H1 (cell line): Measurements from ENCODE around the gene RGS3.

Source experiments
- CEBPB ChIP-seq: IDR thresholded peaks from 2 replicates; pipeline ENCODE4 v1.6.1; 2012; ENCODE audit warnings: low read depth, low read length
- CTCF ChIP-seq, 3 experiments: IDR thresholded peaks; 1 replicate in 2 of 3; 2 replicates in 1 of 3; pipeline versions ENCODE4 v1.5.1 to v1.6.1; 2011; ENCODE audit warnings: low read length in 3 of 3, mild to moderate bottlenecking in 3 of 3, inconsistent platforms in 2 of 3, low read depth in 1 of 3, moderate library complexity in 1 of 3; ENCODE audit not compliant: insufficient read depth in 1 of 3; ENCODE audit errors: control extremely low read depth in 1 of 3
- JUND ChIP-seq: IDR thresholded peaks from 2 replicates; pipeline ENCODE4 v1.6.1; 2011; ENCODE audit warnings: mild to moderate bottlenecking, improper control_type of control experiment, low read length
- POLR2AphosphoS5 ChIP-seq: IDR thresholded peaks from 2 replicates; pipeline ENCODE4 v1.6.1; 2011; ENCODE audit warnings: low read depth, low read length
- TAF7 ChIP-seq: optimal IDR thresholded peaks from 2 replicates; pipeline ENCODE3; 2011; ENCODE audit warnings: low read depth, mild to moderate bottlenecking, inconsistent platforms, low read length, moderate library complexity, borderline replicate concordance

GRCh38 chr9:113477058-113477457 lies 13.5 kb downstream of the RGS3 start:
- TF ChIP-seq CEBPB (no peak), CTCF (IDR thresholded peaks at IDR 0.05; ENCODE audit: control extremely low read depth in 1 of 3, insufficient read depth in 1 of 3, low read depth in 1 of 3, low read length in 3 of 3) (no peak), JUND (no peak), TAF7 (no peak), POLR2AphosphoS5 (no peak)
